ENCODE results near the gene AASDHPPT.

AASDHPPT gene

DNA sequence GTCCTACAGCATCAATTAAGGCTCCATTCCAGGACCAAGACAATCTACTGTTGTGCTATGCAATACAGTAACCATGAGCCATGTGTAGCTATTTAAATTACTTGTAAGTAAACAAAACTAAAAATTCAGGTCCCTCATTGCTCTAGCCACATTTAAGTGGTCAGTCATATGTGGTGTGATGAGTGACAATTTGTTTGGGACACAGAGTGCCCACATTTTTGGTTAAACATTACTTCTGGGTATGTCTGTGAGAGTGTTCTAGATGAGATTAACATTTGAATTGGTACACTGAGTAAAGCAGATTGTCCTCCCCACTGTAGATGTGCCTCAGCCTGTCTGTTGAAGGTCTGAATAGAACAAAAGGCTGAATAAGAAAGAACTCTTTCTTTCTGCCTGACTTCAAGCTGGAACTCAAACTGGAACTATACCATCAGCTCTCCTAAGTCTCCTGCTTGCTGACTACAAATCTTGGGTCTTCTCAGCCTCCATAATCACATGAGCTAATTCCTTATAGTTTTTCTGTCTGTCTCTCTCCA is 16.1 kb upstream of the AASDHPPT start:
- no peak overlapping the region for H3K4me3 ChIP-seq (ENCODE audit: low read depth, low read length)
- no peaks in the 10 kb centered on the region for H3K36me3 ChIP-seq (ENCODE audit: control insufficient read depth, insufficient read depth, low read length)
- H3K9ac ChIP-seq (ENCODE audit: low read depth, low read length) = no peak overlapping the region
- no peaks in the 10 kb centered on the region for H3K27me3 ChIP-seq (ENCODE audit: control insufficient read depth, insufficient read depth, low read length)
- H3K9me3 ChIP-seq (ENCODE audit: control insufficient read depth, insufficient read depth, low read length) = no peaks in the 10 kb centered on the region
- no peaks in the 10 kb centered on the region for H3K4me1 ChIP-seq (ENCODE audit: control insufficient read depth, insufficient read depth, low read length)

DNA sequence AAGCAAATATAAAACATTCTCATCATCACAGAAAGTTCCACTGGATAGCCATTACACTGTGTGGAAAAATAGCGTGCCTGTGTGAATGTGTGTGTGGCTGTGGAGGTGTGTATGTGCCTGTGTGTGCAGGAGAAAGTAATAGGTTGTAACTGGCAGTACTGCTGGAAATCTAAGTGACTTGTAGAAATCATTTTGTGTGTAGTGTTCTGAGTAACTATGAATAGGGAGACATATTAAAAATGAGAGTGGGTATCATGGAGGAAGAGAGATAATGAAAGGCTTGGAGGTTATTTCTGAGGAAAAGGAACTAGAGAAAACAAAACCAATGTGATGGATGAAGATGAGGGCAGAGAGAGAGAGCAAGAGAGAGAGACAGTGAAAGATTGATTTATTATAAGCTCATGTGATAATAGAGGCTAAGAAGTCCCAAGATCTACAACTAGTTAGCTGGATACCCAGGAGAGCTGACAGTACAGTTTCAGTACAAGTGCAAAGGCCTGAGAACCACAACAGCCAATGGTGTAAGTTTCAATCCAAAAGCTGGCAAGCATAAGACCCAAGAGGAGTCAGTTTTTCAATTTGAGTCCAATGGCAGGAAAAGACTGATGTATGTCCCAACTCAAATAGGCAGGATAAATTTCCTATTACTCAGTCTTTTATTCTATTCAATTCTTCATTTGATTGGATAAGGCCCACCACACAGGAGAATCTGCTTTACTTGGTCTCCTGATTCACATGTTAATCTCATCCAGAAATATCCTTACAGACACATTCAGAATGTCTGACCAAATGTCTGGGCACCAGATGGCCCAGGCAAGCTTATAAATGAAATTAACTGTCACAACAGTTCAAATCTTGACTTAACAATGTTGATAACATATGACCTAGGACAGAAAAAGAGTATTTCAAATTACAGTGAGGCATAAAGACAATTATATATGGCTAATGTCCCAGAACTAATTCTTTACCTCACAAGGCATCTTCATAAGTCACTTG is 15.2 kb upstream of the AASDHPPT start:
- H3K27me3 ChIP-seq (ENCODE audit: control insufficient read depth, insufficient read depth, low read length) = no peaks in the 10 kb centered on the region
- H3K4me3 ChIP-seq (ENCODE audit: low read depth, low read length) = no peak overlapping the region
- H3K9me3 ChIP-seq (ENCODE audit: control insufficient read depth, insufficient read depth, low read length) = no peaks in the 10 kb centered on the region
- H3K9ac ChIP-seq (ENCODE audit: low read depth, low read length) = no peak overlapping the region
- no peaks in the 10 kb centered on the region for H3K36me3 ChIP-seq (ENCODE audit: control insufficient read depth, insufficient read depth, low read length)
- H3K4me1 ChIP-seq (ENCODE audit: control insufficient read depth, insufficient read depth, low read length) = no peaks in the 10 kb centered on the region

GRCh38 chr11:106063009-106063408 is 14.5 kb upstream of the AASDHPPT start:
- Histone ChIP-seq H3K27me3 (ENCODE audit: control insufficient read depth, insufficient read depth, low read length) (no peaks in the 10 kb centered on the region), H3K4me1 (ENCODE audit: control insufficient read depth, insufficient read depth, low read length) (no peaks in the 10 kb centered on the region), H3K4me3 (ENCODE audit: low read depth, low read length) (no peak overlapping the region), H3K9me3 (ENCODE audit: control insufficient read depth, insufficient read depth, low read length) (no peaks in the 10 kb centered on the region), H3K36me3 (ENCODE audit: control insufficient read depth, insufficient read depth, low read length) (no peaks in the 10 kb centered on the region), H3K9ac (ENCODE audit: low read depth, low read length) (no peak overlapping the region)

DNA sequence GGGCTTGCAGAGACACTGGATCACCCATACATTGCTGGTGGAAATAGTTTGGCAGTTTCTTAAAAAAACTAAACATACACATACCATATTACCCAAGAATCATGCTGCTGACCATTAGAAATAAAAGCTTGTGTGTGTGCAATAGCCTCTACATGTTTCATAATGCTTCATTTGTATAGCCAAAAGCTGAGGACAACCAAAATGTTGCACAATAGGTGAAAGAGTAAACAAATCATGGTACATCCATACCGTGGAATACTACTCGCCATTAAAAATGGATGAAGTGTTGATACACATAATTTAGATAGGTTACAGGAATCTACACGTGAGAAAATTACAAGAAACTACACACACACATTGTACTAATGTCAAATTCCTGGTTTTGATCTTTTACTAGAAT is 6.9 kb upstream of the AASDHPPT start:
- Histone ChIP-seq H3K9ac (ENCODE audit: low read depth, low read length) (no peak overlapping the region), H3K27me3 (ENCODE audit: control insufficient read depth, insufficient read depth, low read length) (no peaks in the 10 kb centered on the region), H3K36me3 (ENCODE audit: control insufficient read depth, insufficient read depth, low read length) (no peaks in the 10 kb centered on the region), H3K4me1 (ENCODE audit: control insufficient read depth, insufficient read depth, low read length) (peaks cover under 1% of the 10 kb centered on the region), H3K9me3 (ENCODE audit: control insufficient read depth, insufficient read depth, low read length) (no peaks in the 10 kb centered on the region), H3K4me3 (ENCODE audit: low read depth, low read length) (no peak overlapping the region)

- Histone ChIP-seq H3K9me3 (ENCODE audit: control insufficient read depth, insufficient read depth, low read length) (no peaks in the 10 kb centered on the region), H3K36me3 (ENCODE audit: control insufficient read depth, insufficient read depth, low read length) (no peaks in the 10 kb centered on the region), H3K4me3 (ENCODE audit: low read depth, low read length) (no peak overlapping the region), H3K9ac (ENCODE audit: low read depth, low read length) (no peak overlapping the region), H3K4me1 (ENCODE audit: control insufficient read depth, insufficient read depth, low read length) (peaks cover 3% of the 10 kb centered on the region), H3K27me3 (ENCODE audit: control insufficient read depth, insufficient read depth, low read length) (no peaks in the 10 kb centered on the region)
Measured at GRCh38 chr11:106072804-106073203, 4.7 kb upstream of the AASDHPPT start.

GRCh38 chr11:106076171-106076918 is 1.1 kb upstream of the AASDHPPT start:
- H3K9me3 ChIP-seq (ENCODE audit: control insufficient read depth, insufficient read depth, low read length) = no peaks in the 10 kb centered on the region
- H3K27me3 ChIP-seq (ENCODE audit: control insufficient read depth, insufficient read depth, low read length) = no peaks in the 10 kb centered on the region
- H3K4me1 ChIP-seq (ENCODE audit: control insufficient read depth, insufficient read depth, low read length) = peaks cover 6% of the 10 kb centered on the region
- peak overlapping the region; percentile 94 for H3K4me3 ChIP-seq (ENCODE audit: low read depth, low read length)
- H3K36me3 ChIP-seq (ENCODE audit: control insufficient read depth, insufficient read depth, low read length) = peaks cover 3% of the 10 kb centered on the region
- H3K9ac ChIP-seq (ENCODE audit: low read depth, low read length) = peak overlapping the region; percentile 73

GRCh38 chr11:106076919-106077608 is 398 bp upstream of the AASDHPPT start, which contains the start of gene KBTBD3:
KBTBD3 (minus strand) TSS chr11:106077347; CDS start chr11:106059097, 18,250 bp downstream.
- Histone ChIP-seq H3K9me3 (ENCODE audit: control insufficient read depth, insufficient read depth, low read length) (no peaks in the 10 kb centered on the region), H3K9ac (ENCODE audit: low read depth, low read length) (peak within 1 kb of the TSS; percentile 93), H3K4me1 (ENCODE audit: control insufficient read depth, insufficient read depth, low read length) (peaks cover 6% of the 10 kb centered on the region), H3K4me3 (ENCODE audit: low read depth, low read length) (peak within 1 kb of the TSS; percentile 95), H3K27me3 (ENCODE audit: control insufficient read depth, insufficient read depth, low read length) (no peaks in the 10 kb centered on the region), H3K36me3 (ENCODE audit: control insufficient read depth, insufficient read depth, low read length) (peaks cover 3% of the 10 kb centered on the region)

DNA sequence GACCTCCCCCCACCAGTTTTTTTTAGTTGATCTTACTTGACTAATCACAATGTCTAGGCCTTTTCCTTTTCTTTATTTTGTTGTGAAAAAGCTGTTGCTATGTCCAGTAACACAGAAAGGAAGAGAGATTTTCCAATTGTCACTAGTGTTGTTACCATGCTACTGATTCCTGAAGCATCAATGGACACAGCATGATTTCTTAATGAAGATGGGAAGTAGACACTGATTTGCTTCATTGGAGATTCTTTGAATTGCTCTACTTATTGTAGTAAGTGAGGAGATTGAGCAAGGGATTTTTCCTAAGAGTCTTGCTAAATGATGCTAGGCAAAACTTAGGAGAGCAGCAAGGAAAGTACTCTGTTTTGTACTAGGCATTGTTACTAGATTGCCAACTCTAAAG is 4.6 kb downstream of the AASDHPPT start:
- Histone ChIP-seq H3K9ac (ENCODE audit: low read depth, low read length) (no peak overlapping the region), H3K9me3 (ENCODE audit: control insufficient read depth, insufficient read depth, low read length) (no peaks in the 10 kb centered on the region), H3K4me1 (ENCODE audit: control insufficient read depth, insufficient read depth, low read length) (peaks cover 3% of the 10 kb centered on the region), H3K36me3 (ENCODE audit: control insufficient read depth, insufficient read depth, low read length) (peaks cover 10% of the 10 kb centered on the region), H3K27me3 (ENCODE audit: control insufficient read depth, insufficient read depth, low read length) (no peaks in the 10 kb centered on the region), H3K4me3 (ENCODE audit: low read depth, low read length) (no peak overlapping the region)

GRCh38 chr11:106086135-106086534 is 8.7 kb downstream of the AASDHPPT start:
- H3K4me1 ChIP-seq (ENCODE audit: control insufficient read depth, insufficient read depth, low read length) = no peaks in the 10 kb centered on the region
- no peak overlapping the region for H3K9ac ChIP-seq (ENCODE audit: low read depth, low read length)
- no peaks in the 10 kb centered on the region for H3K27me3 ChIP-seq (ENCODE audit: control insufficient read depth, insufficient read depth, low read length)
- peaks cover 7% of the 10 kb centered on the region for H3K36me3 ChIP-seq (ENCODE audit: control insufficient read depth, insufficient read depth, low read length)
- no peak overlapping the region for H3K4me3 ChIP-seq (ENCODE audit: low read depth, low read length)
- H3K9me3 ChIP-seq (ENCODE audit: control insufficient read depth, insufficient read depth, low read length) = no peaks in the 10 kb centered on the region

DNA sequence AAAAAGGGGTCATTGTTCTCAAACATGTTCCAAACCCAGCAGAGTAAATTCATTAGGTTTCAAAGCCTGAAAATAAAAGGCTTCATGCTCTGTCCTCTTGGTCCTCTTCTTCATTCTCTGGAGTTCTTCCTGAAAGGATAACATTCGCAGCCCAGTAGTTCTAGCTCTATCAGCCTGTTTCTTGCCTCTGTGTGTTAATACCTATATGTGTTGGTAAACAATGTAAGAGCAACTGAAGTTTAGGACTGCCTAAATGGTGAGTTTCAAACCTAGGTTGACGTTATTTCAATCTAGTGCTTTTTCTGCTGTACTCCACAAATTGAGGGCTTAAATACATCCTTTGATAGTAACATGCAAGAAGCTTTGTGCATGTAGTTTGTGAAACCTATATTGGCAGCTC is 9.4 kb downstream of the AASDHPPT start:
- Histone ChIP-seq H3K4me3 (ENCODE audit: low read depth, low read length) (no peak overlapping the region), H3K4me1 (ENCODE audit: control insufficient read depth, insufficient read depth, low read length) (no peaks in the 10 kb centered on the region), H3K27me3 (ENCODE audit: control insufficient read depth, insufficient read depth, low read length) (no peaks in the 10 kb centered on the region), H3K9ac (ENCODE audit: low read depth, low read length) (no peak overlapping the region), H3K9me3 (ENCODE audit: control insufficient read depth, insufficient read depth, low read length) (no peaks in the 10 kb centered on the region), H3K36me3 (ENCODE audit: control insufficient read depth, insufficient read depth, low read length) (peaks cover 7% of the 10 kb centered on the region)

DNA sequence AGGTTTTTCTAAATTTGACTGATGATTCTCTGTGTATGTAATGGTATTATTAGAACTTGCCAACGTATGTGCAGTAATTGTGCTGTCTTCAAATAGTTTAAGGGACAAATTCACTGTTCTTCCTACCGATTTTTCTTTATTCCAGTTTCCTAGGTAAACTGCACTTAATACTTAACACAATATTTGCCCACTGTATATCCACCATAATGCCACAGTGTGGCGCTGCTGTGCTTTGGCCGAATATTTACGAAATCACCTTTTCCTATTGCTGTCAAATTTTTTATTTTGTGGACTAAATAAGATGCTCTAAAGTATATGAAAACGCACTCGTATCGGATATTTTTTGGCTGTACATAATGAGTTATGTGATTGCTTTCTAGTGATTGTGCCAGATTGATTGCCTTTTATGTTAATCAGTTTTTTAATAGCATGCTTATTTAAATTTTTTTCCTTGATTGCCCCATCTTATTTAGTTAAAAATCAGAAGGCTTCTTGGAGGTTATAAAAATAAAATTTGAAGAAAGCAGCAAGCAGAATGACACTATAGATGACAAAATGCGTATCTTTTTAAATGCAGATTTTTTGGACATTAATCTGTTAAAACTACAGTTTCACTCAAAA is 10.5 kb downstream of the AASDHPPT start:
- H3K36me3 ChIP-seq (ENCODE audit: control insufficient read depth, insufficient read depth, low read length) = peaks cover 1% of the 10 kb centered on the region
- H3K27me3 ChIP-seq (ENCODE audit: control insufficient read depth, insufficient read depth, low read length) = no peaks in the 10 kb centered on the region
- no peak overlapping the region for H3K4me3 ChIP-seq (ENCODE audit: low read depth, low read length)
- no peaks in the 10 kb centered on the region for H3K9me3 ChIP-seq (ENCODE audit: control insufficient read depth, insufficient read depth, low read length)
- no peaks in the 10 kb centered on the region for H3K4me1 ChIP-seq (ENCODE audit: control insufficient read depth, insufficient read depth, low read length)
- no peak overlapping the region for H3K9ac ChIP-seq (ENCODE audit: low read depth, low read length)

All from iPS-15b (cell line).